Peyer's patch (tissue), 4 donors: ENCODE measurements around the gene TMEM234. TPM values are rescaled to one million over a fixed set of nuclear protein-coding genes. Genes with fewer than 3 reads are reported as not detected.

Experiments used
- DNase-seq, 3 donors: peaks; one replicate each; pipeline ENCODE4 v3.0.0-alpha.2; 2017 to 2019
- H3K27ac ChIP-seq, 4 donors: fragments of 200-600 bp; sonication (generic); one replicate each; pipeline ENCODE4 v1.5.1; 2016 to 2019
- H3K27me3 ChIP-seq, 2 donors: fragments of 200-600 bp; sonication (generic); one replicate each; pipeline ENCODE4 v1.5.1; 2019
- H3K36me3 ChIP-seq, 3 donors: fragments of 200-600 bp; sonication (generic); one replicate each; pipeline ENCODE4 v1.5.1; 2016 to 2019
- H3K4me1 ChIP-seq, 4 donors: fragments of 200-600 bp; sonication (generic); one replicate each; pipeline ENCODE4 v1.5.1; 2016 to 2019
- H3K4me3 ChIP-seq, 4 donors: fragments of 200-600 bp; sonication (generic); 1 replicate in 3 of 4; 2 replicates in 1 of 4; pipeline ENCODE4 v1.5.1; 2016 to 2019; ENCODE audit warnings: mild to moderate bottlenecking in 1 of 4
- H3K9me3 ChIP-seq, 4 donors: fragments of 200-600 bp; sonication (generic); one replicate each; pipeline ENCODE4 v1.5.1; 2016 to 2019; ENCODE audit warnings: mild to moderate bottlenecking in 1 of 4
- POLR2A ChIP-seq, 2 donors: fragments of 450-650 bp; IDR thresholded peaks; one replicate each; pipeline ENCODE4 v1.5.1; 2017; ENCODE audit warnings: antibody characterized with exemption in 2 of 2, mild to moderate bottlenecking in 2 of 2, moderate library complexity in 2 of 2
- total RNA-seq, 4 donors: library from RNA; depleted of rRNA; stranded (reverse); fragments of >200 nt; gene quantifications; one replicate each; pipeline ENCODE4 v1.1.0, GENCODE V29; 2016
- TF ChIP-seq, protein P1 (sequence below), 6 experiments: fragments of 450-650 bp in 4 of 6; fragments of 200-600 bp in 2 of 6; sonication (generic) in 1 of 6; IDR thresholded peaks; one replicate each; pipeline ENCODE4 v1.5.1; 2017 to 2019; ENCODE audit warnings: antibody characterized with exemption in 6 of 6, mild to moderate bottlenecking in 3 of 6, moderate library complexity in 1 of 6

TMEM234 gene
- total RNA-seq, 4 donors from 2014 or later: 15.9 to 47.0 (median 25.4) TPM

DNA sequence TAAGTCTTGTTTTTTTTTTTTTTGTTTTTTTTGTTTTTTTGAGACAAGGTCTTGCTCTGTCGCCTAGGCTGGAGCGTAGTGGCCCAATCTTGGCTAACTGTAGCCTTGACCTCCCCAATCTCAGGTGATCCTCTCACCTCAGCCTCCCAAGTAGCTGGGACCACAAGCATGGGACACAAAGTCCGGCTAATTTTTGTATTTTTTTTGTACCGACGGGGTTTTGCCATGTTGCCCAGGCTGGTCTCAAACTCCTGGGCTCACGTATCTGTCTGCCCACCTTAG, 35.0 kb upstream of the TMEM234 start:
- H3K27me3 ChIP-seq: no peaks in the 10 kb centered on the region

DNA sequence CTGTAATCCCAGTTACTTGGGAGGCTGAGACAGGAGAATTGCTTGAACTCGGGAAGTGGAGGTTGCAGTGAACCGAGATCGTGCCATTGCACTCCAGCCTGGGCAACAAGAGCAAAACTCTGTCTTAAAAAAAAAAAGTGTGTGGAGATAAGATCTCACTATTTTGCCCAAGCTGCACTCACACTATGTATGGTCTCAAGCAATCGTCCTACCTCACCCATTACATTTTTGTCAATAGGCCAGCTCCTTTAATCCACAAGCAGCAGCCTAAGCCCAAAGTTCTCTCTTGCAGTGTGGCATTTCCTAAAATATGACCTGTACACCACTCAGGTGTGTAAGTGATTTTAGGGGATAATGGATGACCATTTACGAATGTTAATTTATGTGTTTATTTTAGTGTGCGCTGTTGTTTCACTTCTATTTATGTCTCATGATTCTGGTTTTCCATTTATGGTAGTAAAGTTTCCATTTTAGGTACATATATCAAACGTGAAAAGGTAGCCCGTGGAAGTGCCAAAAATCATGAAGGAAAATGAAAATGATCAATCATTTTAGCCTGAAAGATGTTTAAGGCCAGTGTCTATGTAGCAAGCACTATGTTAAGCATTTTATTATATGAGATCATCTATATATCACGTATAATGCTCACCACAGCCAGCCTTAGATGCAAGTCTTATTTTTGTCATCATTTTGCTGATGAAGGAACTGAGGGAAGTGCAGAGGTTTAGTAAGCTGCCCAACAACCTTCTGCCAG, 34.5 kb upstream of the TMEM234 start:
- TF ChIP-seq, protein P1, sequence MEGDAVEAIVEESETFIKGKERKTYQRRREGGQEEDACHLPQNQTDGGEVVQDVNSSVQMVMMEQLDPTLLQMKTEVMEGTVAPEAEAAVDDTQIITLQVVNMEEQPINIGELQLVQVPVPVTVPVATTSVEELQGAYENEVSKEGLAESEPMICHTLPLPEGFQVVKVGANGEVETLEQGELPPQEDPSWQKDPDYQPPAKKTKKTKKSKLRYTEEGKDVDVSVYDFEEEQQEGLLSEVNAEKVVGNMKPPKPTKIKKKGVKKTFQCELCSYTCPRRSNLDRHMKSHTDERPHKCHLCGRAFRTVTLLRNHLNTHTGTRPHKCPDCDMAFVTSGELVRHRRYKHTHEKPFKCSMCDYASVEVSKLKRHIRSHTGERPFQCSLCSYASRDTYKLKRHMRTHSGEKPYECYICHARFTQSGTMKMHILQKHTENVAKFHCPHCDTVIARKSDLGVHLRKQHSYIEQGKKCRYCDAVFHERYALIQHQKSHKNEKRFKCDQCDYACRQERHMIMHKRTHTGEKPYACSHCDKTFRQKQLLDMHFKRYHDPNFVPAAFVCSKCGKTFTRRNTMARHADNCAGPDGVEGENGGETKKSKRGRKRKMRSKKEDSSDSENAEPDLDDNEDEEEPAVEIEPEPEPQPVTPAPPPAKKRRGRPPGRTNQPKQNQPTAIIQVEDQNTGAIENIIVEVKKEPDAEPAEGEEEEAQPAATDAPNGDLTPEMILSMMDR (IDR thresholded peaks at IDR 0.05): no peak
- no peak for TF ChIP-seq POLR2A (IDR thresholded peaks at IDR 0.05)
- Histone ChIP-seq H3K4me3 (peak overlapping the region in 2 of 4 donors; percentile 7 to 12), H3K9me3 (no peaks in the 10 kb centered on the region), H3K4me1 (peaks cover 0 to 20% (median 6%) of the 10 kb centered on the region in 4 donors), H3K36me3 (no peaks in the 10 kb centered on the region), H3K27me3 (no peaks in the 10 kb centered on the region), H3K27ac (peak overlapping the region in 3 of 4 donors; percentile 43 to 94 (median 87))
- no peak for DNase-seq

More for the DNA sequence above, 35.0 kb upstream of the TMEM234 start:
- Histone ChIP-seq H3K27ac (peak overlapping the region in 1 of 4 donors; percentile 94), H3K4me1 (peaks cover 0 to 16% (median 6%) of the 10 kb centered on the region in 4 donors), H3K4me3 (no peak overlapping the region), H3K9me3 (no peaks in the 10 kb centered on the region), H3K36me3 (no peaks in the 10 kb centered on the region)
- TF ChIP-seq, protein P1 (IDR thresholded peaks at IDR 0.05): no peak
- no peak for TF ChIP-seq POLR2A (IDR thresholded peaks at IDR 0.05)
- no peak for DNase-seq

GRCh38 chr1:32255072-32256071, 33.2 kb upstream of the TMEM234 start:
- Histone ChIP-seq H3K36me3 (no peaks in the 10 kb centered on the region), H3K27ac (peak overlapping the region; percentile 20 to 94 (median 65)), H3K9me3 (no peaks in the 10 kb centered on the region), H3K4me3 (peak overlapping the region in 3 of 4 donors; percentile 7 to 50 (median 27)), H3K27me3 (no peaks in the 10 kb centered on the region), H3K4me1 (peaks cover 0 to 28% (median 12%) of the 10 kb centered on the region in 4 donors)
- TF ChIP-seq, protein P1 (IDR thresholded peaks at IDR 0.05): no peak
- no peak for TF ChIP-seq POLR2A (IDR thresholded peaks at IDR 0.05)
- DNase-seq: peak in 2 of 3 donors; percentile 57 to 67

DNA sequence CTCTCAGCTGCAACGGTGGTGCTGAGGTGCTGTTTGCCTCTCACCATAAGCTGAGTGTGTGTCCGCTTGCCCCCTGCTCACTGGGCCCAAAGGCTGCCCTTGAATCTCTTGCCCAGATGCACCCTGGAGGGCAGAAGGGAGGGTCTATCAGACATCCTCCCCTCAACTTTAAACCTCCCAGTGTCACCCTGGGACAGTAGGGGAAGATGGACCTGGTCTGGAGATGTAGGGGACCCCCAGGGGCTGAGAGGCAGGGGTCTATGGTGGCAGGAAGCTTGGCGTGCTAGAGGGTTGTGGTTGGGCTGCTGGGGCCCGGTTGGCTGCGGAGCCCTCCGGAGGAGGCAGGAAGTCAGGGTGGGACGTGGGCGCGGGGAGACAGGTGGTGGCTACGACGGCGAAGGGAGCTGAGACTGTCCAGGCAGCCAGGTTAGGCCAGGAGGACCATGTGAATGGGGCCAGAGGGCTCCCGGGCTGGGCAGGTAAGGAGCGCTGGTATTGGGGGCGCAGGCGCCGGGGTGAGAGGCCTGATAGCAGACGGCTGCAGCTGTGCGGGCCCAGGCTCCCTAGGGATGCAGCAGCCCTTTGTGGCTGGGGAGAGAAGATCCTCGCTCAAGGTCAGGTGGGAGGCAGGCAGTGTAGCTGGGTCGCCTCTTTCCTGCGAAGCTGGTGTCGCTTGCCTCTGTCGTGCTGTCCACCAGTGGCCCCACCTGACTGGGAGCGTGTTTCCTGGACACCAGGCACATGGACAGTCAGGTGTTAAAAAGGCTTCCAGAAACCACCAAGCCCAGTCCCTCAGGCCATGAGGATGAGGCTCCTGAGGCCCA, 29.0 kb upstream of the TMEM234 start, which contains the start of gene LCK:
TSS of gene LCK (plus strand) at position 373 of the 824 bp plus-strand sequence. CDS start 23,065 bp downstream, outside the sequence.
- Histone ChIP-seq H3K27ac (peak within 1 kb of the TSS; percentile 83 to 94 (median 85)), H3K4me3 (peak within 1 kb of the TSS; percentile 27 to 50 (median 37)), H3K27me3 (no peaks in the 10 kb centered on the region), H3K36me3 (no peaks in the 10 kb centered on the region), H3K9me3 (no peaks in the 10 kb centered on the region), H3K4me1 (peaks cover 0 to 53% (median 24%) of the 10 kb centered on the region in 4 donors)
- DNase-seq: peak in 2 of 3 donors; percentile 76 to 87
- TF ChIP-seq, protein P1 (IDR thresholded peaks at IDR 0.05): no peak
- peak in 1 of 2 donors; percentile 19 for TF ChIP-seq POLR2A (IDR thresholded peaks at IDR 0.05)
